Smooth muscle cell (in vitro differentiated cells): ENCODE data around the gene CTSZ. TPM values are rescaled to one million over a fixed set of nuclear protein-coding genes. Genes with fewer than 3 reads are reported as not detected.
"Not testable (repeated sequence)": the region's sequence is repeated elsewhere in the genome, so short reads cannot be mapped to it uniquely, and the experiment has no call there.

Experiments
- DNase-seq: peaks from one replicate; lab custom pipeline; 2025; ENCODE audit not compliant: unreplicated experiment; lab: John Stamatoyannopoulos, UW
- H2AFZ ChIP-seq: fragments of 200-600 bp; sonication (generic); 2 replicates; pipeline ENCODE4 v1.6.0; 2016; ENCODE audit warnings: antibody characterized with exemption, low read depth, mild to moderate bottlenecking
- H3F3A ChIP-seq: fragments of 200-600 bp; sonication (generic); 2 replicates; pipeline ENCODE4 v1.6.0; 2017; ENCODE audit warnings: antibody characterized with exemption, low read depth
- H3K27ac ChIP-seq: fragments of 200-600 bp; sonication (generic); 2 replicates; pipeline ENCODE4 v1.5.1; 2016; ENCODE audit warnings: low read depth, mild to moderate bottlenecking
- H3K27me3 ChIP-seq: fragments of 200-600 bp; sonication (generic); 2 replicates; pipeline ENCODE4 v1.6.1; 2016; ENCODE audit warnings: low read depth, mild to moderate bottlenecking
- H3K36me3 ChIP-seq: fragments of 200-600 bp; sonication (generic); 2 replicates; pipeline ENCODE4 v1.5.1; 2016; ENCODE audit warnings: low read depth
- H3K4me1 ChIP-seq: fragments of 200-600 bp; sonication (generic); 2 replicates; pipeline ENCODE4 v1.5.1; 2016; ENCODE audit warnings: low read depth
- H3K4me2 ChIP-seq: fragments of 200-600 bp; sonication (generic); 2 replicates; pipeline ENCODE4 v1.6.0; 2016; ENCODE audit warnings: mild to moderate bottlenecking
- H3K4me3 ChIP-seq: fragments of 200-600 bp; sonication (generic); 2 replicates; pipeline ENCODE4 v1.5.1; 2016; ENCODE audit warnings: mild to moderate bottlenecking
- H3K79me2 ChIP-seq: fragments of 200-600 bp; sonication (generic); 2 replicates; pipeline ENCODE4 v1.6.0; 2016; ENCODE audit warnings: low read depth, mild to moderate bottlenecking
- H3K9ac ChIP-seq: fragments of 200-600 bp; sonication (generic); 2 replicates; pipeline ENCODE4 v1.6.0; 2016; ENCODE audit warnings: low read depth
- H3K9me3 ChIP-seq: fragments of 200-600 bp; sonication (generic); replicated peaks from 2 replicates; pipeline ENCODE4 v1.5.1; 2016; ENCODE audit warnings: low read depth
- H4K20me1 ChIP-seq: fragments of 200-600 bp; sonication (generic); 2 replicates; pipeline ENCODE4 v1.6.0; 2016; ENCODE audit warnings: low read depth
- CTCF ChIP-seq: fragments of 200-600 bp; sonication (generic); IDR thresholded peaks from 2 replicates; pipeline ENCODE4 v1.5.1; 2017; ENCODE audit warnings: borderline replicate concordance, mild to moderate bottlenecking, antibody characterized with exemption; ENCODE audit not compliant: insufficient read depth, poor library complexity, severe bottlenecking
- WGBS: methylation state at CpG from one replicate; pipeline ENCODE4 v1.1.7; 2016; ENCODE audit warnings: low lambda C conversion rate; 5-methylcytosine and 5-hydroxymethylcytosine counted together
- polyA plus RNA-seq: library from polyadenylated mRNA; unstranded; fragments of >200 nt; fragmentation: Nextera tagmentation; extraction: Ambion mirVana; gene quantifications from 2 replicates; pipeline ENCODE4 v1.2.1, GENCODE V29; 2016
- total RNA-seq: library from RNA; depleted of rRNA; stranded (reverse); fragments of >200 nt; gene quantifications from 2 replicates; pipeline ENCODE4 v1.2.3, GENCODE V29; 2014

The CTSZ gene
- total and polyA plus RNA-seq, 2 experiments from 2014 or later, result 12.7 to 151 TPM

GRCh38 chr20:59013031-59013951 lies 6.2 kb upstream of the CTSZ start:
- Histone ChIP-seq H3K4me3 (no peak overlapping the region), H4K20me1 (no peaks in the 10 kb centered on the region), H3K4me2 (no peak overlapping the region), H3K36me3 (no peaks in the 10 kb centered on the region), H3F3A (no peaks in the 10 kb centered on the region), H3K9ac (peak overlapping the region; percentile 22), H3K79me2 (no peaks in the 10 kb centered on the region), H3K9me3 (no peaks in the 10 kb centered on the region), H3K4me1 (peaks cover 6% of the 10 kb centered on the region), H3K27ac (peak overlapping the region; percentile 75), H3K27me3 (no peaks in the 10 kb centered on the region), H2AFZ (no peak overlapping the region)
- DNase-seq, result no peak
- 93% methylated on average over 17 of the region's 17 CpGs for WGBS
- no peak for TF ChIP-seq CTCF

GRCh38 chr20:59011874-59012157 lies 4.8 kb upstream of the CTSZ start:
- 98% methylated on average over 3 of the region's 3 CpGs for WGBS
- not testable (repeated sequence) for H3K36me3 ChIP-seq, H3K4me2 ChIP-seq, H2AFZ ChIP-seq, H4K20me1 ChIP-seq, H3K4me3 ChIP-seq, H3K9me3 ChIP-seq, H3F3A ChIP-seq, H3K79me2 ChIP-seq, H3K27me3 ChIP-seq, DNase-seq, H3K4me1 ChIP-seq
- peak overlapping the region; percentile 98 for H3K27ac ChIP-seq
- peak overlapping the region; percentile 94 for H3K9ac ChIP-seq

GRCh38 chr20:59010995-59011873 lies 4.2 kb upstream of the CTSZ start:
- H3F3A ChIP-seq, result no peaks in the 10 kb centered on the region
- H3K4me1 ChIP-seq, result peaks cover 15% of the 10 kb centered on the region
- no peak for TF ChIP-seq CTCF
- H3K27me3 ChIP-seq, result no peaks in the 10 kb centered on the region
- H3K4me2 ChIP-seq, result peak overlapping the region; percentile 60
- H4K20me1 ChIP-seq, result no peaks in the 10 kb centered on the region
- H3K9me3 ChIP-seq, result no peaks in the 10 kb centered on the region
- H3K79me2 ChIP-seq, result peaks cover 5% of the 10 kb centered on the region
- WGBS, result 46% methylated on average over 17 of the region's 17 CpGs
- peak overlapping the region; percentile 98 for H3K27ac ChIP-seq
- H3K4me3 ChIP-seq, result no peak overlapping the region
- DNase-seq, result no peak
- H3K9ac ChIP-seq, result peak overlapping the region; percentile 94
- no peaks in the 10 kb centered on the region for H3K36me3 ChIP-seq
- H2AFZ ChIP-seq, result no peak overlapping the region

GRCh38 chr20:59010321-59010994 lies 3.4 kb upstream of the CTSZ start:
- Histone ChIP-seq H3K9me3 (no peaks in the 10 kb centered on the region), H3K4me2 (peak overlapping the region; percentile 60), H3K79me2 (peaks cover 12% of the 10 kb centered on the region), H3K4me1 (peaks cover 16% of the 10 kb centered on the region), H2AFZ (no peak overlapping the region), H3K4me3 (no peak overlapping the region), H3F3A (no peaks in the 10 kb centered on the region), H3K36me3 (no peaks in the 10 kb centered on the region), H3K27ac (peak overlapping the region; percentile 98), H3K27me3 (no peaks in the 10 kb centered on the region), H3K9ac (peak overlapping the region; percentile 94), H4K20me1 (no peaks in the 10 kb centered on the region)
- TF ChIP-seq CTCF, result no peak
- no peak for DNase-seq
- 71% methylated on average over 8 of the region's 8 CpGs for WGBS
